MV-4-11 (cell line): Measurements from ENCODE around the gene CLC.
"Not testable (repeated sequence)": the region's sequence is repeated elsewhere in the genome, so short reads cannot be mapped to it uniquely, and the experiment has no call there.

Source experiments
- DNase-seq: peaks from one replicate; lab custom pipeline; 2025; lab: John Stamatoyannopoulos, UW

CLC gene

DNA sequence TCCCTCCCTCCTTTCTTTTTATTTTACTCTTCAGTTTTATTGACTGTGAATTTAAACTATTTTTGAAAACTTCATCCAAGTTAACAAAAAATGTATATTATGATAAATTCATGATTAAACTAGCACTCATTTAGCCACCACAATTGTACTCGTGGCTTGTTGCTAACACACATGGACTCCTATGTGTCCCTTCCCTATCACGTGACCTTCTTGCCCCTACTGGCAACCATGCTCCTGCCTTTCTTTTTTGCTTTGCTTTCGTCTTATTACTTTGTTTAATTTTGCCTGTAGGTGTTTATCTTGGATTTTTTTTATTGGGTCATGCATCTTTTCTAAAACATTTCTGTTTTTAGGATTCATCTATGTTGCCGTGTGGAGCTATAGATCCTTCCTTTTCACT is 8.2 kb downstream of the CLC start:
- DNase-seq = no peak

DNA sequence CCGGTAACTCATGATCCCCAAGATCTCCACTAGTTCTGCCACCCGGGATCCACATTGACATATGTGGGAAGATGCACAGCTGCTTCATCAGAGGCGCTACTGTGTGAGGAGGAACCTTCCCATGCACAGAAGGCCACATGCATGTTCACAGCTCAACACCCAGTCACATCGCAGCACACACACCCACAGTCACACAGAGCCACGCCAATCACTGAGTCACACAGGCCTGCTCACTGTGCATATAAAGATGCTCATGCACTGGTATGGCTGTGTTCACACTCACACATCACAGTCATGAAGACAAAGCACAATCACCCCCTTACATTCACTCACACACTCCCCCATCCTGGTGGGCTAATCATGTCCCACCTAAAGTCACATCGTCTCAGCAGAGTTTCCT is 9.8 kb downstream of the CLC start:
- no peak for DNase-seq

DNA sequence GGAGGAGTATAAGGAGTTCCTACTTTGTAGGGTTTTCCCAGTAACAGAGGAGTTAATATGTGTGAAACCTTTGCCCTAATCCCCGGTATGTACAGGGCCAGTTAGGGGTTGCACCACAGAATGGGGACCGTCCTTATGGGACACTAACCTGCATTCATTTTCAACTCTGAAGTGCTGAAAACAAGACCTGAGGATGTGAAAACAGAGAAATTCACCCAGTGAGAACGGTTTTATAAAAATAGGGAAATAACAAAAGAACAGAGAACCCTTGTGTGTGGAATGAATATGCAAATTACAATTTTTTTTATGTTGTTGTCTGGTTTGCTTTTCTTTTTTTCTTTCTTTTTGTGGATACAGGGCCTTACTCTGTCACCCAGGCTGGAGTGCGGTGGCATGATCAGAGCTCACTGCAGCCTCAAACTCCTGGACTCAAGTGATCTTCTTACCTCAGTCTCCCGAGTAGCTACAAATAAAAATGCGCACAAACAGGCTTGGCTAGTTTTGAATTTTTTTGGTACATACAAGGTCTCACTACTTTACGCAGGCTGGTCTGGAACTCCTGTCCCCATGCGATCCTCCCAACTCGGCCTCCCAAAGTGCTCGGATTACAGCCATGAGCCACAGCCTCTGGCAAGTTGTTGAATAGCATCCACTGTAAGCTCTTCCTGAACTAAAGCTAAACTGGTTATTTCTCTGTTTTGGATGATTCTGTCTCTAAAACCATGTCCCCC is 10.6 kb downstream of the CLC start:
- DNase-seq = no peak

DNA sequence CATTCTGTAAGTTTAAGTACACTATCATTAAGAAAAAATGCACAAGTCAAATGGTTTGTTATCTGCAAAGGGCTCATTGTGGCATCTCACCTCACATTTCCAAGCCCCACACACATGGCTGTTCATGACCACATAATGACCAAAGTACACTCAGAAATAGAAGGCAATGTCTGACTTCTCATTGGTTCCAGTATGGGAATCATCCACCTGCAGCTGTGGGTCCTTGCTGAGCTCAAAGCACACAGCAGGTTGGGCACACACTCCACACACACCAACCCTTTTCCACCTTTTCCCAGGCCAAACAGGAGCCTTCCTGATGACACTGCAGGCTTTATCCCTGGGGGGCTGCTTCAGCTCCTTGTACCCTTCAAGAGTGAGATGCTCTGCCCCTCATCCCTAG is 11.8 kb downstream of the CLC start:
- no peak for DNase-seq

DNA sequence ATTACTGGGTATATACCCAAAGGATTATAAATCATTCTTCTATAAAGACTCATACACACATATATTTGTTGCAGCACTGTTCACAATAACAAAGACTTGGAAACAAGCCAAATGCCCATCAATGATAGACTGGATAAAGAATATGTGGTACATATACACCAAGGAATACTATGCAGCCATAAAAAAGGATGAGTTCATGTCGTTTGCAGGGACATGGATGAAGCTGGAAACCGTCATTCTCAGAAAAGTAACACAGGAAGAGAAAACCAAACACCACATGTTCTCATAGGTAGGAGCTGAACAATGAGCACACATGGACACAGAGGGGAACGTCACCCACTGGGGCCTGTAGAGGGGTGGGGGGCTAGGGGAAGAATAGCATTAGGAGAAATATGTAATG is 17.7 kb downstream of the CLC start:
- not testable (repeated sequence) for DNase-seq

DNA sequence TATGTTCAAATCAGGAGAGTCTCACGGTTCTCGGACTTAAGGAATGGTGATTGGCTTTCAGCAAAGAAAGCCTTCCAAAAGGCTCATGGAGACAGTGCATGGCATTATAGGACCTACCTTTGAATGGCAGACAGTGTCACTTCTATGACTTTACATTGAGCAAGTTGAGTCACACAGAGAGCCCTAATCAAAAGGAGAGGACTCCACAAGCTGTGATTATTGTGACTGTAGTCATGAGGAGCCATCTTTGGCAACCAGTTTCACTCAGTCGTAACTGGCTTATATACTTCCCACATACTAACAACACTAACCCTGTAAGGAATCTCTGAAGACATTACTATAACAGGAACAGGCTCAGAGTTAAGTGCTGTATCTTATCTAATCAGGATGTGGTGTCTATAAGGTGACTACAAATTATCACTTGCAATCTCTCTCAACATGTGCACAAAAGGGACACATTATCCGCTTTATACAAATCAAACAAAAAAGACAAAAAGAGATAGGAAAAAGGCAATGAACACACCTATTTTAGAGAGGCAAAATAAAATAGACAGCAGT is 27.4 kb downstream of the CLC start:
- no peak for DNase-seq

DNA sequence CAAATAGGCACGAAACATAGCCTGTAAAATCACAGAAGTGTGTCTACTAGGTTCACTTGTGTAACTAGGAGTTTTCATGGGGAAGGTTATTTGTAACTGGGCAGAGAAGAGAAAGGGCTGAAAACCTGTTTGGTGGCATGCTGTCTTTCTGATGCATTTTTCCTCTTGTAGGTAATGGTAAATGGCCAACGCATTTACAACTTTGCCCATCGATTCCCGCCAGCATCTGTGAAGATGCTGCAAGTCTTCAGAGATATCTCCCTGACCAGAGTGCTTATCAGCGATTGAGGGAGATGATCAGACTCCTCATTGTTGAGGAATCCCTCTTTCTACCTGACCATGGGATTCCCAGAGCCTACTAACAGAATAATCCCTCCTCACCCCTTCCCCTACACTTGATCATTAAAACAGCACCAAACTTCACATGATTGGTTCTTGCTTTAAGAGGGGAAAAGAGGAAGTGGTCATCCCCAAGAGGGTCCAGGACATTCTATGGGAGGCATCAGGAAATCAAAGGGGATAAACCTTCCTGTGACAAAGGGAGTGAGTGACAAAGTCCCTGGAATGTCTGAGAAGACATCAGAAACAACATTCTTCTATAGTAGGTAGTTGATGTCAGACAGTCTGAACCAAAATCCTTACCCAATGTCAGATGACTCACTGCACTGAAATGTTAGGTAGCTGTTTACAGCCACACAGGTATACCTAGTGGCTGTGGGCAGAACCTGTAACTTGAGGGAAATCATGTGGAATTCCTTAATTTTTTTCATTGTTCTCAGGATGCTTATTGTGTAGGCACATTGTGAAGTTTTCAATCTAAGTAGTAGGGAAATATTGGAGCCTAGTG is 28.6 kb downstream of the CLC start:
- no peak for DNase-seq

DNA sequence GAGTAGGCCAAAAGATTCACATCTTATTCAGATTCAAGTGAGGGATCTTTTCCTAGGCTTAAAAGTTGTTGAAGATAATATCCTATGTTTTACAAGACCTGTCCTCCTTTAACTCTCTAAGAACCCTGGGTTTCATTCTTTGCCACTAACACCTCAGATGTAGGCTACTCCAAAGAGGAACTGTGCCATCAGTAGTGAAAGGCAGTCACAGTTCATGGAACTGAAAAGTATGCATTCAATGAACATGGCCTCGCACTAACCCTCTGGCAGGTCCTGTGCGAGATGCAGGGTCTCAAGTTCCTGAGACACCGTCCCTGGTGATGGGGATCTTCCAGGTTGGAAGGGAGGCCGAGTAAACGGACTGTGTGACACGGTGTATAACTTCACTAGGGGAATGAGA is 29.2 kb downstream of the CLC start:
- no peak for DNase-seq

DNA sequence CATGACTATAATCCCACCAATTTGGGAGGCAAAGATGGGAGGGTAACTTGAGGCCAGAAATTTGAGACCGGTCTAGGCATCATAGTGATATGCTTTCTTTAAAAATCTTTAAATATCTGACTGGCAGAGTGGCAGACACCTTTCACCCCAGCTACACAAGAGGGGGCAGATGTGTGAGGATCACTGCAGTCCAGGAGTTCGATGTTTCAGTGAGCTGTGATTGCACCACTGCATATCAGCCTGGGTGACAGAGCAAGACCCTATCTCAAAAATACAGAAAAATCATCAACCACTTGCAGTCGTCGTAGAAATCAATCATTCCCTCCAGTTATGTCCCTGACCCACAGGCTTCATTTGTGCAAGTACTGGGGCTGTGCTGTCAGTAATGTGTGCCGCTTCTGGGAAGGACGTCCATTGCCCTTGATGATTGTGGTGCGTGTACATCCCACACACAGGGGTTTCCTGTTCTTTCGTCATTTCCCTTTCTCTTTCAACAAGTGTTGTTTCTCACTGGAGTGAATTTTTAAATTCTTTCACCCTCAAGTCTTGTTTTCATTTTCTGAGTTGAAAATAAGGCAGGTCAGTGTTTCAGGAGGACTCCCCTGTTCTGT is 32.1 kb downstream of the CLC start:
- DNase-seq = peak; percentile 44

DNA sequence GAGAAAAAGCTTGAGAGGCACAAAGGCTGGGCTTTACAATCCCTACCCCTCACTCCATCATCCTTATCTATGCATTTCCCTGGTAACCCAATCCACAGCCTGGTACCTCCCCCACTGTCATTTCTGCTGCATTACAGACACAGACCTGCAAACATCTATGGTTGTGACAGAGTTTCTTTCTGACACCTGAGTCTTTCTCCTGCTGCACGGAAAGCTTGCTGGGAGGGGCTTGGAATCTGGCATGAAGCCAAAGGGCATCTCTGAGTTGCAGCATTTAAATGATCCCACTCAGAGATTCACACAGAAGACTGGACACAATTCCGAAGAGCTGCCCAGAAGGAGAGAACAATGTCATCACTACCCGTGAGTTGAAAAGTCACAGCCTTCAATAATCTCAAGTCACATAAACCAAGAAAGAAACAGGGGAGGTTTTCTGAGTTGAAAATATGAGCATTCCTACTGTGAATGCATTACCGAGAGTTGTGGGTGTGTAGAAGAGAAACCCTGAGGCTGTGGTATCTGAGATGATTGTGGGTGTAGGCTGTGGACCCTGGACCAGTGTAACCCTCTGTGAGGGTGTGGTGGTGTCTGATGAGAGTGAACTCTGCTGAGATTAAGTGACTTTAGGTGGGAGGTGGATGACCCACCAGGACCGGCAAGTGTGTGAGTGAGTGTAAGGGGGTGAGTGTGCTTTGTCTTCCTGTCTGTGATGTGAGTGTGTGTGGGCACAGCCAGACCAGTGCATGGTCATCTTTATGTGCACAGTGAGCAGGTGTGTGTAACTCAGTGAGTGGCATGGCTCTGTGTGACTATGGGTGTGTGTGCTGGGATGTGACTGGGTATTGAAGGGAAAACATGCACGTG is 33.4 kb downstream of the CLC start, which contains the start of gene LGALS14:
TSS of gene LGALS14 (plus strand) at position 301 of the 864 bp plus-strand sequence. CDS start at position 349, 48 bp downstream.
- DNase-seq = no peak

DNA sequence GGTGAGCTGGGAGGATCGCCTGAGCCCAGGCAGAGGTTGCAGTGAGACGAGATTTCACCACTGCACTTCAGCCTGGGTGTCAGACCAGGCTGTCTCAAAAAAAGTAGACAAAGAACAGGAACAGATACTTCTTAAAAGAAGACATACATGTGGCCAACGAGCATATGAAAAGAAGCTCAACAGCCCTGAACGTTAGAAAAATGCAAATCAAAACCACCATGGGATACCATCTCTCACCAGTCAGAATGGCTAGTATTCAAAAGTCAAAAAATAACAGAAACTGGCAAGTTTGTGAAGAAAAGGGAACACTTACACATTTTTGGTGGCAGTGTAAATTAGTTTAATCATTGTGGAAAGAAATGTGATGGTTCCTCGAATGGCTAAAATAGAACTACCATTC is 36.5 kb downstream of the CLC start:
- DNase-seq = no peak

DNA sequence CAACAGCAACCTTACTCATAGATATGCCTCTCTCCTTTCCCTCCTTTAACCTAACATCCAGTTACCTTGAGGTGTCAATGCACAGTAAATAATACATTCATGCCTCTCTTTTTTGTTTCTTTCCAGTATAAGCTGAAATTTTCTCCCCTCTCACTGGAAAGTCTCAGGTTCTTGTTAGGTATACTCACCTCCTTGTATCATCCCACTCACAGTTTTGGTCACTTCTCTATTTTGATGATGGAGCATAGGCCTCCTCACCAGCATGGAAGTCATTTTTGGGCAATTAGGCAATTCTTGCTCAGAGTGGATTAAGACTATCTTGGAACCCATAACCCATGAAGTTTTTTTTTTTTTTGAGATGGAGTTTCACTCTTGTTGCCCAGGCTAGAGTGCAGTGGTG is 39.3 kb downstream of the CLC start:
- DNase-seq = no peak

DNA sequence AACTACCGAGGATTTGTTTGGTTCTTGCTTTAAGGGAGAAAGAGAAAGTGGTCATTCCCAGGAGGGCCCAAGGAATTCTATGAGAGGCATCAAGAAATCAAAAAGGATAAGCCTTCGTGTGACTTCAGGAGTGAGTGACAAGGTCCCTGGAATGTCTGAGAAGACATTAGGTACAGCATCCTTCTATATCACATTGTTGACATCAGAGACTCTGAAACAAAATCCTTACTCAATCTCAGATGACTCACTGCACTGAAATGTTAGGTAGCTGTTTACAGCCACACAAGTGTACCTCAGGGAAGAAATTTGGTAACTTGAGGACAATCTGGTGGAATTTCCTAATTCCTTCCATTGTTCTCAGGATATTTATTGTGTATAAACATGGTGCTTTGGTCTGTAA is 41.4 kb downstream of the CLC start:
- DNase-seq = no peak

DNA sequence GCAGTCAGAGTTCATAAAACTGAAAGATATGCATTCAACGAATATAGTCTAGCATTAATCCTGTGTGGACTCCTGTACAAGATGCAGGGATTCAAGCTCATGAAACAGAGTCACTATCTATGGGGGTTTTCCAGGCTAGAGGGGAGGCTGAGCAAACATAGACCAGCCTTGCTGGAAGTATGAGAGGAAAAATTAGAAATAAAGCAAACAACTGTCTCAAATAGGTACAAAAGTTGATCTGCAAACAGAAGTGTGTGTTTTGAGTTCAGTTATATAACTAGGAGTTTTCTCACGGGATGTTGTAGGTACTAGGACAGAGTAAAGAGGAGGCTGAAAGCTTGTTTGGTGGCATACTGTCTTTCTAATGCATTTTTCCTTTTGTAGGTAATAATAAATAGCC is 42.1 kb downstream of the CLC start:
- DNase-seq = no peak

DNA sequence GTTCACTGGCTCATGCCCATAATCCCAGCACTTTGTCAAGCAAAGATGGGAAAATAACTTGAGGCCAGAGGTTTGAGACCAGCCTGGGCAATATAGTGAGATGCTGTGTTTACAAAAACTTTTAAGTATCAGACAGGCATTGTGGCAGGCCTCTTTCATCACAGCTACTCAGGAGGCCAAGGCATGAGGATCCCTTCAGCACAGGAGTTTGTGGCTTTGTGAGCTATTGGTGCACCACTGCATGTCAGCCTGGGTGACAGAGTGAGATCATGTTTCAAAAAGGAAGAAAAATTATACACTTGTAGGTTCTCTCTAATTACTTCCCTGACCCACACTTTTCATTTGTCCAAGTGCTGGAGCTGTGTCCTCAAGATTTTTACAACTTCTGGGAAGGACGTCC is 45.0 kb downstream of the CLC start:
- peak; percentile 85 for DNase-seq

DNA sequence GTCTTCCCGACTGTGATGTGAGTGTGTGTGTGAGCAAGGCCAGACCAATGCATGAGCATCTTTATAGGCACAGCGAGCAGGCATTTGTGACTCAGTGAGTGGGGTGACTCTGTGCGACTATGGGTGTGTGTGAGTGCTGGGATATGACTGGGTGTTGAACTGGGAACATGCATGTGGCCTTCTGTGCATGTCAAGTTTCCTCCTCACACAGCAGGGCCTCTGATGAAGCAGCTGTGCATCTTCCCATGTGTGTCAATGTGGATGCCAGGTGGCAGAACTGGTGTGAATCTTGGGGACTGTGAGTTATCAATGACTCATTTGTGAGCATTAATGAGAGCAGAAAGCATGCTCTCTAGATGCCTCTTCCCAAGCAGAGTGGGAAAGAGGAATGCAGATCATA is 45.7 kb downstream of the CLC start:
- peak; percentile 66 for DNase-seq

DNA sequence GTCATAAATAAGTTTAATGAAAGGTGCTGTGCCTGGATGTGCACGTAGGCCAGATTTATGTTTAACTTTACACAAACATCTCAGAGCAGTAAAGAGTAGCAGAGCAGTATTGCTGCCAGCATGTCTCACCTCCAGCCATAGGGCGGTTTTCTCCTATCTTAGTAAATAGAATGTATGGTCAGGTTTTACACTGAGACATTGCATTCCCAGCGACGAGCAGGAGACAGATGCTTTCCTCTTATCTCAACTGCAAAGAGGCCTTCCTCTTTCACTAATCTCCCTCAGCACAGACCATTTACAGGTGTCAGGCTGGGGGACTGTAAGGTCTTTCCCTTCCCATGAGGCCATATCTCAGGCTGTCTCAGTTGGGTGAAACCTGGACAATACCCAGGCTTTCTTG is 49.2 kb downstream of the CLC start:
- not testable (repeated sequence) for DNase-seq

DNA sequence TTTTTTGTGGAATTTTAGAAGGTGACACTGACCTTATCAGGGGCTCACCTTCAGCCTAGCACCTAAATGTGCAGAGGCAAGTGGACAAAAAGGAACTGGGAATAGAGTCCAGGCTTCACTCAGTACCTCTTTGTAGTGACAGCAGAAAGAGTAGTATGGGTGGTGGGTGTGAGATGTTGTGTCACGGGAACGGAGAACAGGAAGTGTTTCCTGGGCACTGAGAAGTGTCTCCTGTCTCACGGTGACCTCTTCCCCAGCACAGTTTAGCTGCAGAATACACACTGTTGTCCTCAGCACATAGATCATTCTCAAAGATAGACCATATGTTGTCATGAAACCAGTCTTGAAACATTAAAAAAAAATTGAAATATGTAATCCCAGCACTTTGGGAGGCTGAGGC is 51.1 kb downstream of the CLC start:
- no peak for DNase-seq

DNA sequence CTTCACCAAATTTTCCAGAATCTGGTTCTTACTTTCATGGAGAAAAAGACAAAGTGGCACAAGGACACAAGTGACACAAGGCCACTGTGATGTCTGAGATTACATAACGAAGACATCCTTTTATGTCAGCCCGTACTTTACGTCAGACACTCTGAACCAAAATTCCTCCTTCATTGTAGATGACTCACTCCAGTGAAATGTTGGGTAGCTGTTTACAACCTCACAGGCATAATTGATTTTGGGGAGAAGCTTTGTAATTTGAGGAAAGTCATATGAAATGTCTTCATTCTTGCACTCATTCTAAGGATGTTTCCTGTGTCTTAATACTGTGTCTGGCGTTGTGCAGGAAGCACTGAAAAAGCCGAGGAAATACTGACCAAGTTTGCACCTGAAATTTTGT is 53.6 kb downstream of the CLC start:
- no peak for DNase-seq

DNA sequence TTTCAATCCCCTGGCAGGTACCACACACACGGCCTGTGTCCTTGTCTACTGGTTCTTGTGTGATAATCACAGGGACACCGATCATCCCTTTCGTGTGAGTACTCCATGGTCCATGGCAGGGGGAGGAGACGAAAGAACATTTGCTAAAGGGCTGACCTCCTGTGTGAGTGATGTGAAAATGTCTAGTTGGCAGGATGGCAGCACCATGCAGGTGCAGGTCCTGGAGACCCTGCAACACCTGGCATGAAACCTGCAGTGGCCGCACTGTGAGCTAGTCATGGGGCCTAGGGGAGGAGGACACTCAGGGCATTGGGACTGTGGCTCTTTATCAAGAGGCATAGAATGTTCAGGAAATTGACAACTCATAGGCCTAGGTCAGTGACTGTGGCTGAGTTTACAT is 56.4 kb downstream of the CLC start:
- DNase-seq = no peak
